H1 (cell line): ENCODE measurements around the gene THBS4. TPM values are rescaled to one million over a fixed set of nuclear protein-coding genes. Genes with fewer than 3 reads are reported as not detected.

ENCODE experiments used
- ASH2L ChIP-seq: fragments of 200-600, 300-600 bp; sonication (generic); IDR thresholded peaks from one replicate; pipeline ENCODE4 v1.7.1; 2017; ENCODE audit warnings: low read length
- EZH2 ChIP-seq: fragments of 200-600 bp; sonication (generic); IDR thresholded peaks from 2 replicates; pipeline ENCODE4 v1.7.1; 2012; ENCODE audit warnings: low read depth, mild to moderate bottlenecking, moderate library complexity, low read length, inconsistent platforms; ENCODE audit not compliant: severe bottlenecking
- GABPA ChIP-seq: IDR thresholded peaks from 2 replicates; pipeline ENCODE4 v1.6.1; 2011; ENCODE audit warnings: mild to moderate bottlenecking, low read length, moderate library complexity, borderline replicate concordance; ENCODE audit not compliant: insufficient read depth
- GTF2F1 ChIP-seq: IDR thresholded peaks from 2 replicates; pipeline ENCODE4 v1.6.1; 2012; ENCODE audit warnings: low read depth, low read length, improper control_type of control experiment, borderline replicate concordance
- JUN ChIP-seq: IDR thresholded peaks from 2 replicates; pipeline ENCODE4 v1.6.1; 2011; ENCODE audit warnings: low read depth, mild to moderate bottlenecking, improper control_type of control experiment, low read length
- POU5F1 ChIP-seq: IDR thresholded peaks from 2 replicates; pipeline ENCODE4 v1.6.1; 2011; ENCODE audit warnings: low read depth, mild to moderate bottlenecking, low read length, moderate library complexity
- TAF1 ChIP-seq: IDR thresholded peaks from 2 replicates; pipeline ENCODE4 v1.6.1; 2011; ENCODE audit warnings: mild to moderate bottlenecking, low read depth, low read length
- polyA plus RNA-seq, 7 experiments: library from polyadenylated mRNA; depleted of rRNA in 3 of 7; stranded (reverse) in 5 of 7; unstranded in 2 of 7; fragments of >200 nt in 5 of 7; fragments of 200-250 nt in 2 of 7; gene quantifications; 1 replicate in 5 of 7; 2 replicates in 1 of 7; 4 replicates in 1 of 7; pipeline versions ENCODE4 v1.2.1 to v1.2.3, GENCODE V29; 2011 to 2013; ENCODE audit warnings: missing spikeins in 2 of 7, mixed read lengths in 2 of 7
- total RNA-seq: library from RNA; stranded (reverse); fragmentation: NEBNext Ultra II Directional; extraction: Animal tissue kit (Norgen Biotek cat#: 25700); gene quantifications from 2 replicates; pipeline ENCODE4 v1.2.1, GENCODE V29; 2021
- TF ChIP-seq, protein P1 (sequence below): fragments of 300-600 bp; sonication (generic); IDR thresholded peaks from 2 replicates; pipeline ENCODE4 v1.7.1; 2012; ENCODE audit warnings: low read length, moderate library complexity, mild to moderate bottlenecking, inconsistent platforms; ENCODE audit not compliant: insufficient replicate concordance

THBS4 gene
- total and polyA plus RNA-seq, 2 of the 8 experiments (the other 6 are each of a cell fraction or from before 2014, with no cell fraction given) = 12.8 to 25.4 TPM

DNA sequence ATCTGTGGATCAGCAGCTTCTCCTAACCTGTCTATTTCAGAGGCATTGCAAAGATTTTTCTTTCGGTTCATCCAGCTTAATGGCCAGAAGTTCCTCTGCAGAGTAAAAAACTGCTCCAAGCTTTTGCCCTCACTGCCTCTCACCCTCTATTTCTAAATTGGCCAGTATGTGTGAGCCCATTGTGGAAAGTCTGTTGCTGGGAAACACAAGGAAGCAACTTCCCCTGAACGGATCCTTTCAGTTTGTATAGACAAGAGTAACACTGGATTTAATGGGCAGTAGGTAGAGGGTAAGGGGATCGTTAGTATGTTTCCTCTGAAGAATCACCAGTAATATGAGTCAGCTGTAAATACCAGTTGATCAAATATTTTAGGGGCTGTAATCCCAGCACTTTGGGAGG is 7.2 kb downstream of the THBS4 start (continued):
- TF ChIP-seq EZH2 (no peak), GABPA (no peak), GTF2F1 (no peak), POU5F1 (no peak), ASH2L (no peak), JUN (no peak), TAF1 (no peak)
- TF ChIP-seq, protein P1, sequence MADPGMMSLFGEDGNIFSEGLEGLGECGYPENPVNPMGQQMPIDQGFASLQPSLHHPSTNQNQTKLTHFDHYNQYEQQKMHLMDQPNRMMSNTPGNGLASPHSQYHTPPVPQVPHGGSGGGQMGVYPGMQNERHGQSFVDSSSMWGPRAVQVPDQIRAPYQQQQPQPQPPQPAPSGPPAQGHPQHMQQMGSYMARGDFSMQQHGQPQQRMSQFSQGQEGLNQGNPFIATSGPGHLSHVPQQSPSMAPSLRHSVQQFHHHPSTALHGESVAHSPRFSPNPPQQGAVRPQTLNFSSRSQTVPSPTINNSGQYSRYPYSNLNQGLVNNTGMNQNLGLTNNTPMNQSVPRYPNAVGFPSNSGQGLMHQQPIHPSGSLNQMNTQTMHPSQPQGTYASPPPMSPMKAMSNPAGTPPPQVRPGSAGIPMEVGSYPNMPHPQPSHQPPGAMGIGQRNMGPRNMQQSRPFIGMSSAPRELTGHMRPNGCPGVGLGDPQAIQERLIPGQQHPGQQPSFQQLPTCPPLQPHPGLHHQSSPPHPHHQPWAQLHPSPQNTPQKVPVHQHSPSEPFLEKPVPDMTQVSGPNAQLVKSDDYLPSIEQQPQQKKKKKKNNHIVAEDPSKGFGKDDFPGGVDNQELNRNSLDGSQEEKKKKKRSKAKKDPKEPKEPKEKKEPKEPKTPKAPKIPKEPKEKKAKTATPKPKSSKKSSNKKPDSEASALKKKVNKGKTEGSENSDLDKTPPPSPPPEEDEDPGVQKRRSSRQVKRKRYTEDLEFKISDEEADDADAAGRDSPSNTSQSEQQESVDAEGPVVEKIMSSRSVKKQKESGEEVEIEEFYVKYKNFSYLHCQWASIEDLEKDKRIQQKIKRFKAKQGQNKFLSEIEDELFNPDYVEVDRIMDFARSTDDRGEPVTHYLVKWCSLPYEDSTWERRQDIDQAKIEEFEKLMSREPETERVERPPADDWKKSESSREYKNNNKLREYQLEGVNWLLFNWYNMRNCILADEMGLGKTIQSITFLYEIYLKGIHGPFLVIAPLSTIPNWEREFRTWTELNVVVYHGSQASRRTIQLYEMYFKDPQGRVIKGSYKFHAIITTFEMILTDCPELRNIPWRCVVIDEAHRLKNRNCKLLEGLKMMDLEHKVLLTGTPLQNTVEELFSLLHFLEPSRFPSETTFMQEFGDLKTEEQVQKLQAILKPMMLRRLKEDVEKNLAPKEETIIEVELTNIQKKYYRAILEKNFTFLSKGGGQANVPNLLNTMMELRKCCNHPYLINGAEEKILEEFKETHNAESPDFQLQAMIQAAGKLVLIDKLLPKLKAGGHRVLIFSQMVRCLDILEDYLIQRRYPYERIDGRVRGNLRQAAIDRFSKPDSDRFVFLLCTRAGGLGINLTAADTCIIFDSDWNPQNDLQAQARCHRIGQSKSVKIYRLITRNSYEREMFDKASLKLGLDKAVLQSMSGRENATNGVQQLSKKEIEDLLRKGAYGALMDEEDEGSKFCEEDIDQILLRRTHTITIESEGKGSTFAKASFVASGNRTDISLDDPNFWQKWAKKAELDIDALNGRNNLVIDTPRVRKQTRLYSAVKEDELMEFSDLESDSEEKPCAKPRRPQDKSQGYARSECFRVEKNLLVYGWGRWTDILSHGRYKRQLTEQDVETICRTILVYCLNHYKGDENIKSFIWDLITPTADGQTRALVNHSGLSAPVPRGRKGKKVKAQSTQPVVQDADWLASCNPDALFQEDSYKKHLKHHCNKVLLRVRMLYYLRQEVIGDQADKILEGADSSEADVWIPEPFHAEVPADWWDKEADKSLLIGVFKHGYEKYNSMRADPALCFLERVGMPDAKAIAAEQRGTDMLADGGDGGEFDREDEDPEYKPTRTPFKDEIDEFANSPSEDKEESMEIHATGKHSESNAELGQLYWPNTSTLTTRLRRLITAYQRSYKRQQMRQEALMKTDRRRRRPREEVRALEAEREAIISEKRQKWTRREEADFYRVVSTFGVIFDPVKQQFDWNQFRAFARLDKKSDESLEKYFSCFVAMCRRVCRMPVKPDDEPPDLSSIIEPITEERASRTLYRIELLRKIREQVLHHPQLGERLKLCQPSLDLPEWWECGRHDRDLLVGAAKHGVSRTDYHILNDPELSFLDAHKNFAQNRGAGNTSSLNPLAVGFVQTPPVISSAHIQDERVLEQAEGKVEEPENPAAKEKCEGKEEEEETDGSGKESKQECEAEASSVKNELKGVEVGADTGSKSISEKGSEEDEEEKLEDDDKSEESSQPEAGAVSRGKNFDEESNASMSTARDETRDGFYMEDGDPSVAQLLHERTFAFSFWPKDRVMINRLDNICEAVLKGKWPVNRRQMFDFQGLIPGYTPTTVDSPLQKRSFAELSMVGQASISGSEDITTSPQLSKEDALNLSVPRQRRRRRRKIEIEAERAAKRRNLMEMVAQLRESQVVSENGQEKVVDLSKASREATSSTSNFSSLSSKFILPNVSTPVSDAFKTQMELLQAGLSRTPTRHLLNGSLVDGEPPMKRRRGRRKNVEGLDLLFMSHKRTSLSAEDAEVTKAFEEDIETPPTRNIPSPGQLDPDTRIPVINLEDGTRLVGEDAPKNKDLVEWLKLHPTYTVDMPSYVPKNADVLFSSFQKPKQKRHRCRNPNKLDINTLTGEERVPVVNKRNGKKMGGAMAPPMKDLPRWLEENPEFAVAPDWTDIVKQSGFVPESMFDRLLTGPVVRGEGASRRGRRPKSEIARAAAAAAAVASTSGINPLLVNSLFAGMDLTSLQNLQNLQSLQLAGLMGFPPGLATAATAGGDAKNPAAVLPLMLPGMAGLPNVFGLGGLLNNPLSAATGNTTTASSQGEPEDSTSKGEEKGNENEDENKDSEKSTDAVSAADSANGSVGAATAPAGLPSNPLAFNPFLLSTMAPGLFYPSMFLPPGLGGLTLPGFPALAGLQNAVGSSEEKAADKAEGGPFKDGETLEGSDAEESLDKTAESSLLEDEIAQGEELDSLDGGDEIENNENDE = no peak
